GM19438 (cell line): Measurements from ENCODE around the gene RNU5B-1.
"Not testable (repeated sequence)": the region's sequence is repeated elsewhere in the genome, so short reads cannot be mapped to it uniquely, and the experiment has no call there.

Source experiments
- ATAC-seq: cut with Tn5 transposase; IDR thresholded peaks from one replicate; pipeline ENCODE4 v1.9.1; 2021; ENCODE audit warnings: low read depth; ENCODE audit not compliant: unreplicated experiment

The RNU5B-1 gene

DNA sequence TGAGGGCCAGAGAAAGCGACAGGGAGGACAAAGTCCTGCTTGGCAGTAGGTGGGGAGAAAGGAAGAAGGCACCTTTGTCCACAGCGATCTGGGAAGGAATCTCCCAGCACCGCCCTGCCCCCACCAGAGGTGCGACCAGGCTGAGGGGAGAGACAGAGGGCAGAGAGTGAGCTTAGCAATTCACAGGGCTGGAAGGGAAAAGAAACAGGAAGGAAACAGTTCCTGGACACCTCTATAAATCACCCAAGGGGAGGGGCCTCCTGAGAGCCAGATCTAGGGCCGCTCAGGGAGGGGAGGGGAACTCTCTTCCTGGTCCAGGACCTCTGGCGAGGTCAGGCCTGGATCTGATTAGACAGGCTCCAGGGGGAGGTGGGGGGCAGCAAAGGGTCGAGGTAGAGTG, 35.4 kb downstream of the RNU5B-1 start:
- ATAC-seq, result no peak

- ATAC-seq, result no peak
These were observed 38.0 kb downstream of the RNU5B-1 start for GRCh38 chr15:65342493-65342892.

DNA sequence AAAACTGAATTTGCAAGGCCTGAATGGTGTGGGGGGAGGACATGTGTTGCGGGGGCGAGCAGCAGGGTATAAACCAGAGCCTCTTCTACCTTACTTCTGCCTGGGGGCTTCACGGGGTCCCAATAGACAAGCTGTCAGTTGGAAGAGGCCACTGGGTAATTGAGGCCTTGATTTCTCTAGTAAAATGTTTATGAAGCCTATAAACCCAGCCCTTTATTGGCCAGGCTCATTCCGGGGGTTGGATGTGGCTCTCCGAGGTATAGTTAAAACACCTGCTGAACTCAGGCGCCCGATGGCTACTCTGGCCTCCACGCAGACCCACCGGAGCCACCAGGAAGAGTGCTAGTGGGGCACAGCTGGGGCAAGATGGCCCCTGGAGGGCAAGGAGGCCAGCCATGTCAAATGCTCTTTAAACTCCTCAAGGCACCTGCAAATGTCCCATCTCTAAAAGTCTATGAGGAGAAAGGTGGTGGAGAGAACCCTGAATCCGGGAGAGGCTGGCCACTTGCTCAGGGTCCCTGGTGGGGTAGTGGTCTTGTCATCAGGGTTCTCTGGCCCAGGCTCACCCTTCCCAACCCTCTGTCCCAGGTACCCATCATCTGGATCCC, 39.0 kb downstream of the RNU5B-1 start:
- no peak for ATAC-seq

DNA sequence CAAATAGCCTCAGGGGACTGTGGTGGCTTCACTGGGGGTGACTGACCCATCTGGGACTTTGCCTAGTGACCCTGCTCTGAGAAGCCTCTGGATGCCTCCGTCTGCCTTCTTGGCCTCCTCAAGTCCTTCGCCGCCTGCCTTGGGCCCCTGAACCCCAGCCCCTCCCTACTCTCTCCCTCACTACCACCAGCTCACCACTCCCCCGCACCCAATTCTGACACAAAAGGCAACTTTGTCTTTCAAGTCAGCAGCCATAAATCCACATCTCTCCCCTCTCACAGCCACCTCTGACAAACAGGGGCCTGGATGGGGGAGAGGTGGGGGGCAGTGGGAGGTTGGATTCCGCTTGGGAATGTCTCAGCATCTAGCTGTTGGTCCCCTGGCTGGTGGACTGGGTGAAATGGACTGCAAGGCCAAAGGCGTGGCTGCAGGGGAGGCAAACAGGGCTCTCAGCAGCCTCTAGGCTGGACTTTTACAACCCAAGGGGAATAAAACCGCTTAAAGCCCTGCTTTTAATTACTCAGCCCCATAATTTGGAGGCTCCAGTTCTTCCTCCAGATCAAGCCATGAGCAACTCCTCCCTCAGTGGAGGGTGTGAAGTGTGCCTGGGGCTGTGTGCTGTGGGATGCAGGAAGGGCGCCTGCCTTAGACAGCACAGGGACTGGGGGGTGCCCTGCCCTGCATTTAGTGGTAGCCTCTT, 39.9 kb downstream of the RNU5B-1 start:
- ATAC-seq, result no peak

DNA sequence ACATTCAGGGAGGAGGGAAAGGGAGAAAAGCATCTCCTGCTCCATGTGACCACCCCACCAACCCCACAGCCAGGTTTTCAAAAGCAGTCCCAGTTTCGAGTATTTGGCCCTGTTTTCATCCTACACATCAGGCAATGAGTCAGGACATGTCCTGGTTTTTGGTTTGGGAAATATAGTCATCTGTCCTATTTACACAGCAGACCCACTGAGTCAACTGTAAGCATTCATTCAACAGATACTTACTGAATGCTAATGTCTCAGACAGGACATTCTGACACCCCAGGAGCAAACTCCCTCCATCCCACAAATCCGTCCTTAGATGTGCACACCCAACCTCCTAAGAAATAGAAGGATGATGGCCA, 40.4 kb downstream of the RNU5B-1 start:
- no peak for ATAC-seq

DNA sequence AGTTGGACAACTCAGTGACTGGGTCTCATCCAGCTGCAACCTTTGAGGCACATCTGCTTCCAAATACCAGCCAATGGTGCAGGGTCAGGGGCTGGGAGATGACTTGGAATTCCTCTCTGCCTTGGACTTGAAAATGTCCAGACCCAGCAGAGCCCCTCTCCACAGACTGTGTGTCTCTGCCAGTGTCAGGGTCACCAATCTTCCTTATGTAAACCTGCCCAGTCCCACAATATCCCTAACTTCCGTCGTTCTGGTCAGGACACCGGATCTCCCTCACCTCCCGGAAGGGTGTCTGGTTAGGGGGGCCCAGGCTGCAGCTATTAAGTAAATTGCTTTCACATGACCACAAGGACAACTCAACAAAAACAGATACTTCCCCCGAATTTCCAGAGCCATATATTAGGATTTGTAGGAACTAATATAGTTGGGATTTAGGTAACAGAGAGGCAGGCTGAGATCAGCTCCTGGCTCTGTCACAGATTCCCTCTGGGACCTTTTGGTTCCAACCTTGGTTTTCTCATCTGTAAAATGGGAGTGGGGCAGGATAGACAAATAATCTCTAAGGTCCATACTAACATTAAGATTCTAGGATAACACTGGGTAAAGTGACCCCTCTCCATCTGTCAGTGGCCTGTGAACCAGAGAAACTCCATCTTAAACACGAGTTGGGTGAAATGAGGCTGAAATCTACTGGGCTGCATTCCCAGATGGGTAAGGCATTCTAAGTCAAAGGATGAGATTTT, 42.5 kb downstream of the RNU5B-1 start:
- ATAC-seq, result no peak

DNA sequence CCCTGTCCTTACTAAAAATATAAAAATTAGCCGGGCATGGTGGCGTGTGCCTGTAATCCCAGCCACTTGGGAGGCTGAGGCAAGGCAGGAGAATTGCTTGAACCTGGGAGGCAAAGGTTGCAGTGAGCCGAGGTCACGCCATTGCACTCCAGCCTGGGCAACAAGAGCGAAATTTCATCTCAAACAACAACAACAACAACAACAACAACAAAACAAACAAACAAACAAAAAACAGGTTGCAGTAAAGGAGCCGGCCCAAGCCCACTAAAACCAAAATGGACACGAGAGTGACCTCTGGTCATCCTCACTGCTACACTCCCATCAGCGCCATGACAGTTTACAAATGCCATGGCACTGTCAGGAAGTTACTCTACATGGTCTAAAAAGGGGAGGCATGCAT, 43.3 kb downstream of the RNU5B-1 start:
- not testable (repeated sequence) for ATAC-seq

GRCh38 chr15:65349338-65349737, 44.9 kb downstream of the RNU5B-1 start:
- ATAC-seq, result no peak

GRCh38 chr15:65351972-65352371, 47.5 kb downstream of the RNU5B-1 start:
- ATAC-seq, result not testable (repeated sequence)
